OCI-LY7 (cell line): ENCODE measurements around the gene PRKAG2.

Experiments
- EZH2phosphoT487 ChIP-seq: fragments of 200-600 bp; sonication (generic); IDR thresholded peaks from 2 replicates; pipeline ENCODE4 v1.6.1; 2018; ENCODE audit warnings: low read depth, borderline replicate concordance, mild to moderate bottlenecking, mixed run types, antibody characterized with exemption, low read length, moderate library complexity, mixed read lengths
- TF ChIP-seq, protein P1 (sequence below): fragments of 200-600 bp; sonication (generic); conservative IDR thresholded peaks from 2 replicates; pipeline ENCODE4 v1.5.1; 2014; ENCODE audit warnings: mild to moderate bottlenecking, antibody characterized with exemption, low read length, moderate library complexity, mixed read lengths

DNA sequence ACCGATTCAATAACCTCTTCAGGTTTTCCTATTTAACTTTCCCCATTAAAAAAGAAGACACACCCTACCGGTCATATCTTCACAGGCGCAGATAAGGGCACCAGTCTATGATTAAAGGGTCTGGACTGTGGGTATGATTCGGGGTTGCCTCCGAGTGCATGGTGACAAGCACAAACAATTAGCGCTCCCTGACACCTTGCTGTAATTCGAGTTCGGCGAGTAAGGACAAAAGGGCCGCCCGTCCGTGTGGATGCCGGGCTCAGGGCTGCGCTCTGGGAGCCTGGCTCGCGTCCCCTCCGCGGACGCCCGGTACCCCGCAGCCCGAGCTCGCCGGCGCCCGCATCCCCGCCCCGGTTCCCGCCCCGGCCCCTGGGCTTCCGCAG lies 245.4 kb downstream of the PRKAG2 start:
- TF ChIP-seq, protein P1, sequence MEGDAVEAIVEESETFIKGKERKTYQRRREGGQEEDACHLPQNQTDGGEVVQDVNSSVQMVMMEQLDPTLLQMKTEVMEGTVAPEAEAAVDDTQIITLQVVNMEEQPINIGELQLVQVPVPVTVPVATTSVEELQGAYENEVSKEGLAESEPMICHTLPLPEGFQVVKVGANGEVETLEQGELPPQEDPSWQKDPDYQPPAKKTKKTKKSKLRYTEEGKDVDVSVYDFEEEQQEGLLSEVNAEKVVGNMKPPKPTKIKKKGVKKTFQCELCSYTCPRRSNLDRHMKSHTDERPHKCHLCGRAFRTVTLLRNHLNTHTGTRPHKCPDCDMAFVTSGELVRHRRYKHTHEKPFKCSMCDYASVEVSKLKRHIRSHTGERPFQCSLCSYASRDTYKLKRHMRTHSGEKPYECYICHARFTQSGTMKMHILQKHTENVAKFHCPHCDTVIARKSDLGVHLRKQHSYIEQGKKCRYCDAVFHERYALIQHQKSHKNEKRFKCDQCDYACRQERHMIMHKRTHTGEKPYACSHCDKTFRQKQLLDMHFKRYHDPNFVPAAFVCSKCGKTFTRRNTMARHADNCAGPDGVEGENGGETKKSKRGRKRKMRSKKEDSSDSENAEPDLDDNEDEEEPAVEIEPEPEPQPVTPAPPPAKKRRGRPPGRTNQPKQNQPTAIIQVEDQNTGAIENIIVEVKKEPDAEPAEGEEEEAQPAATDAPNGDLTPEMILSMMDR: peak; percentile 39
- no peak for TF ChIP-seq EZH2phosphoT487
